GM23338 (cell line): ENCODE measurements around the gene PTPRN2. TPM values are rescaled to one million over a fixed set of nuclear protein-coding genes. Genes with fewer than 3 reads are reported as not detected.

Experiments
- ATAC-seq: fragments of 200-7000 bp; cut with Tn5 transposase; 3 replicates; pipeline ENCODE4 v1.9.1; 2020
- DNase-seq: peaks from one replicate; pipeline ENCODE4 v3.0.0-alpha.2; 2015; ENCODE audit warnings: low spot score
- H2AFZ ChIP-seq: fragments of 200-600 bp; sonication (generic); 2 replicates; pipeline ENCODE4 v1.8.0; 2016; ENCODE audit warnings: antibody characterized with exemption, mild to moderate bottlenecking, moderate library complexity
- H3F3A ChIP-seq: fragments of 200-600 bp; sonication (generic); replicated peaks from 2 replicates; pipeline ENCODE4 v1.8.0; 2017; ENCODE audit warnings: antibody characterized with exemption, mixed run types, low read depth
- H3K27ac ChIP-seq: fragments of 200-600 bp; sonication (generic); 2 replicates; pipeline ENCODE4 v1.6.1; 2016; ENCODE audit warnings: low read depth
- H3K27me3 ChIP-seq: fragments of 200-600 bp; sonication (generic); 2 replicates; pipeline ENCODE4 v1.8.0; 2016; ENCODE audit warnings: mild to moderate bottlenecking, mixed run types, moderate library complexity; ENCODE audit not compliant: insufficient read depth
- H3K36me3 ChIP-seq: fragments of 200-600 bp; sonication (generic); 2 replicates; pipeline ENCODE4 v1.8.0; 2016; ENCODE audit warnings: mild to moderate bottlenecking; ENCODE audit not compliant: insufficient read depth
- H3K4me1 ChIP-seq: fragments of 200-600 bp; sonication (generic); 2 replicates; pipeline ENCODE4 v1.8.0; 2016; ENCODE audit warnings: mild to moderate bottlenecking, moderate library complexity; ENCODE audit not compliant: insufficient read depth
- H3K4me2 ChIP-seq: fragments of 200-600 bp; sonication (generic); 2 replicates; pipeline ENCODE4 v1.7.1; 2017; ENCODE audit warnings: mixed run types
- H3K4me3 ChIP-seq: fragments of 200-600 bp; sonication (generic); 2 replicates; pipeline ENCODE4 v1.6.1; 2016; ENCODE audit warnings: mixed run types
- H3K79me2 ChIP-seq: fragments of 200-600 bp; sonication (generic); replicated peaks from 2 replicates; pipeline ENCODE4 v1.8.0; 2017; ENCODE audit warnings: mild to moderate bottlenecking; ENCODE audit not compliant: insufficient read depth
- H3K9me2 ChIP-seq: fragments of 200-600 bp; sonication (generic); 2 replicates; pipeline ENCODE4 v1.8.0; 2017; ENCODE audit not compliant: insufficient read depth
- H4K20me1 ChIP-seq: fragments of 200-600 bp; sonication (generic); replicated peaks from 2 replicates; pipeline ENCODE4 v1.8.0; 2017; ENCODE audit warnings: mild to moderate bottlenecking; ENCODE audit not compliant: insufficient read depth
- H3K27ac Mint-ChIP-seq: 2 replicates; pipeline ENCODE4 v1.8.0; 2020; ENCODE audit warnings: inconsistent platforms, mild to moderate bottlenecking, moderate library complexity, mixed read lengths
- H3K27me3 Mint-ChIP-seq: 3 replicates; pipeline ENCODE4 v1.8.0; 2022; ENCODE audit warnings: low read depth, mild to moderate bottlenecking, moderate library complexity, mixed read lengths, inconsistent platforms; ENCODE audit not compliant: insufficient read depth, poor library complexity
- H3K36me3 Mint-ChIP-seq: 3 replicates; pipeline ENCODE4 v1.8.0; 2021; ENCODE audit warnings: low read depth, mild to moderate bottlenecking, inconsistent platforms, moderate library complexity, mixed read lengths
- H3K4me1 Mint-ChIP-seq: 3 replicates; pipeline ENCODE4 v1.8.0; 2020; ENCODE audit warnings: mild to moderate bottlenecking, inconsistent platforms, mixed read lengths
- H3K4me3 Mint-ChIP-seq: 3 replicates; pipeline ENCODE4 v1.8.0; 2021; ENCODE audit warnings: moderate library complexity, mild to moderate bottlenecking, inconsistent platforms, mixed read lengths
- H3K9me3 Mint-ChIP-seq: 3 replicates; pipeline ENCODE4 v1.8.0; 2020; ENCODE audit warnings: moderate library complexity, mild to moderate bottlenecking, inconsistent platforms, mixed read lengths
- CREB1 ChIP-seq: fragments of 250-450 bp; sonication (Bioruptor Pico); IDR thresholded peaks from 2 replicates; pipeline ENCODE4 v1.5.0; 2020; ENCODE audit warnings: low read depth, mild to moderate bottlenecking, moderate library complexity
- CTCF ChIP-seq, 2 experiments: fragments of 200-600 bp in 1 of 2; sonication (generic) in 1 of 2; conservative IDR thresholded peaks; 2 replicates each; pipeline versions ENCODE4 v1.5.1 to v1.6.1; 2016 to 2017; ENCODE audit warnings: antibody characterized with exemption in 2 of 2, low read depth in 2 of 2, mild to moderate bottlenecking in 2 of 2, moderate library complexity in 1 of 2
- ETS1 ChIP-seq: IDR thresholded peaks from 2 replicates; pipeline ENCODE4 v1.6.1; 2016; ENCODE audit warnings: antibody characterized with exemption
- EZH2 ChIP-seq: fragments of 200-600 bp; sonication (generic); IDR thresholded peaks from one replicate; pipeline ENCODE4 v1.8.0; 2017; ENCODE audit warnings: antibody characterized with exemption, mild to moderate bottlenecking, low read depth; ENCODE audit not compliant: unreplicated experiment
- EZH2phosphoT487 ChIP-seq: fragments of 200-600 bp; sonication (generic); IDR thresholded peaks from one replicate; pipeline ENCODE4 v1.8.1; 2018; ENCODE audit warnings: antibody characterized with exemption; ENCODE audit not compliant: unreplicated experiment
- JUNB ChIP-seq: IDR thresholded peaks from one replicate; pipeline ENCODE4 v1.6.1; 2016; ENCODE audit warnings: antibody characterized with exemption; ENCODE audit not compliant: unreplicated experiment
- NANOG ChIP-seq: IDR thresholded peaks from 2 replicates; pipeline ENCODE4 v1.6.1; 2016; ENCODE audit warnings: antibody characterized with exemption, borderline replicate concordance
- POLR2AphosphoS5 ChIP-seq: IDR thresholded peaks from 2 replicates; pipeline ENCODE4 v1.6.1; 2016; ENCODE audit warnings: antibody characterized with exemption, low read depth
- REST ChIP-seq: IDR thresholded peaks from one replicate; pipeline ENCODE4 v1.6.1; 2018; ENCODE audit warnings: antibody characterized with exemption; ENCODE audit not compliant: unreplicated experiment
- STAT1 ChIP-seq: IDR thresholded peaks from one replicate; pipeline ENCODE4 v1.6.1; 2016; ENCODE audit warnings: antibody characterized with exemption; ENCODE audit not compliant: unreplicated experiment
- ZNF114 ChIP-seq: fragments of 250-450 bp; sonication (Bioruptor Pico); IDR thresholded peaks from 2 replicates; pipeline ENCODE4 v1.5.0; 2020; ENCODE audit warnings: mild to moderate bottlenecking, moderate library complexity
- ZNF331 ChIP-seq: fragments of 250-450 bp; sonication (Bioruptor Pico); IDR thresholded peaks from 2 replicates; pipeline ENCODE4 v1.5.0; 2020; ENCODE audit warnings: low read depth, mild to moderate bottlenecking, moderate library complexity
- ZNF462 ChIP-seq: fragments of 250-450 bp; sonication (Bioruptor Pico); IDR thresholded peaks from 2 replicates; pipeline ENCODE4 v1.5.0; 2020; ENCODE audit warnings: mild to moderate bottlenecking, moderate library complexity
- polyA plus RNA-seq: library from polyadenylated mRNA; unstranded; fragments of >200 nt; fragmentation: Nextera tagmentation; extraction: Ambion mirVana; gene quantifications from 2 replicates; pipeline ENCODE4 v1.2.1, GENCODE V29; 2016
- total RNA-seq: library from RNA; depleted of rRNA; stranded (reverse); fragments of >200 nt; shearing (Covaris generic); gene quantifications from 2 replicates; pipeline ENCODE4 v1.2.3, GENCODE V29; 2014

Gene PTPRN2
- total and polyA plus RNA-seq, 2 experiments from 2014 or later: 0.87 to 4.0 TPM

GRCh38 chr7:157764946-157765537, 822.6 kb downstream of the PTPRN2 start:
- no peak for TF ChIP-seq CTCF (conservative IDR thresholded peaks at IDR 0.05; ENCODE audit: low read depth in 2 of 2)
- TF ChIP-seq ZNF462 (CRISPR knock-in tag): no peak
- no peak for TF ChIP-seq ZNF331 (CRISPR knock-in tag)
- no peak for TF ChIP-seq POLR2AphosphoS5
- TF ChIP-seq CREB1 (CRISPR knock-in tag): no peak
- TF ChIP-seq JUNB: no peak
- TF ChIP-seq NANOG: no peak
- no peak for TF ChIP-seq EZH2
- TF ChIP-seq ETS1: no peak
- TF ChIP-seq ZNF114 (CRISPR knock-in tag): no peak
- TF ChIP-seq EZH2phosphoT487: no peak
- TF ChIP-seq STAT1: no peak
- TF ChIP-seq REST: no peak
- peaks cover 58% of the 10 kb centered on the region for H3K36me3 Mint-ChIP-seq
- no peaks in the 10 kb centered on the region for H4K20me1 ChIP-seq
- no peaks in the 10 kb centered on the region for H3K27me3 ChIP-seq
- no peak overlapping the region for H3K4me3 ChIP-seq
- H3K79me2 ChIP-seq: no peaks in the 10 kb centered on the region
- H3K4me1 ChIP-seq: no peaks in the 10 kb centered on the region
- no peak overlapping the region for H3K4me3 Mint-ChIP-seq
- no peaks in the 10 kb centered on the region for H3K4me1 Mint-ChIP-seq
- H3K9me3 Mint-ChIP-seq: peaks cover 90% of the 10 kb centered on the region
- H3K4me2 ChIP-seq: no peak overlapping the region
- no peak for ATAC-seq
- H3K27ac Mint-ChIP-seq: no peak overlapping the region
- H3K27me3 Mint-ChIP-seq: peaks cover 7% of the 10 kb centered on the region
- H3K27ac ChIP-seq: no peak overlapping the region
- H2AFZ ChIP-seq: no peak overlapping the region
- H3F3A ChIP-seq: no peaks in the 10 kb centered on the region
- no peak for DNase-seq
- no peaks in the 10 kb centered on the region for H3K9me2 ChIP-seq
- H3K36me3 ChIP-seq: no peaks in the 10 kb centered on the region
